ENCODE data around the gene KMT2D.

- TF ChIP-seq POLR2A (IDR thresholded peaks at IDR 0.05; ENCODE audit: extremely low read depth, insufficient read length), result no peak
- TF ChIP-seq, protein P1, sequence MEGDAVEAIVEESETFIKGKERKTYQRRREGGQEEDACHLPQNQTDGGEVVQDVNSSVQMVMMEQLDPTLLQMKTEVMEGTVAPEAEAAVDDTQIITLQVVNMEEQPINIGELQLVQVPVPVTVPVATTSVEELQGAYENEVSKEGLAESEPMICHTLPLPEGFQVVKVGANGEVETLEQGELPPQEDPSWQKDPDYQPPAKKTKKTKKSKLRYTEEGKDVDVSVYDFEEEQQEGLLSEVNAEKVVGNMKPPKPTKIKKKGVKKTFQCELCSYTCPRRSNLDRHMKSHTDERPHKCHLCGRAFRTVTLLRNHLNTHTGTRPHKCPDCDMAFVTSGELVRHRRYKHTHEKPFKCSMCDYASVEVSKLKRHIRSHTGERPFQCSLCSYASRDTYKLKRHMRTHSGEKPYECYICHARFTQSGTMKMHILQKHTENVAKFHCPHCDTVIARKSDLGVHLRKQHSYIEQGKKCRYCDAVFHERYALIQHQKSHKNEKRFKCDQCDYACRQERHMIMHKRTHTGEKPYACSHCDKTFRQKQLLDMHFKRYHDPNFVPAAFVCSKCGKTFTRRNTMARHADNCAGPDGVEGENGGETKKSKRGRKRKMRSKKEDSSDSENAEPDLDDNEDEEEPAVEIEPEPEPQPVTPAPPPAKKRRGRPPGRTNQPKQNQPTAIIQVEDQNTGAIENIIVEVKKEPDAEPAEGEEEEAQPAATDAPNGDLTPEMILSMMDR (IDR thresholded peaks at IDR 0.05; ENCODE audit: low read depth, low read length), result no peak
- no peak for TF ChIP-seq MAX (IDR thresholded peaks at IDR 0.05; ENCODE audit: low read depth, low read length)
- TF ChIP-seq MYC (IDR thresholded peaks at IDR 0.05; ENCODE audit: low read depth, low read length), result no peak
Measured at GRCh38 chr12:49051373-49051764, 9.2 kb downstream of the KMT2D start.
